Measurements from ENCODE around the gene NXN. TPM values are rescaled to one million over a fixed set of nuclear protein-coding genes. Genes with fewer than 3 reads are reported as not detected.
"Not testable (repeated sequence)": the region's sequence is repeated elsewhere in the genome, so short reads cannot be mapped to it uniquely, and the experiment has no call there.

Gene NXN
- total and polyA plus RNA-seq, 9 donors, result 5.5 to 34.8 (median 28.4) TPM

- H3K36me3 ChIP-seq, result no peaks in the 10 kb centered on the region
- H3K4me3 ChIP-seq, result no peak overlapping the region
- H3K27me3 ChIP-seq, result no peaks in the 10 kb centered on the region
- TF ChIP-seq EP300 (IDR thresholded peaks at IDR 0.05) (no peak), CTCF (IDR thresholded peaks at IDR 0.05) (no peak), POLR2A (IDR thresholded peaks at IDR 0.05) (no peak)
- no peaks in the 10 kb centered on the region for H3K4me1 ChIP-seq (ENCODE audit: insufficient read depth)
- no peak overlapping the region for H3K27ac ChIP-seq
- DNase-seq, result no peak
- WGBS, 3 donors, result 88 to 93% (median 89%) methylated on average over 5 of the region's 5 CpGs
- H3K9me3 ChIP-seq, result no peaks in the 10 kb centered on the region
- intact Hi-C loops (cut with DNase I), result no loop called here
Observed at GRCh38 chr17:773016-773415, 206.6 kb downstream of the NXN start.

- Histone ChIP-seq H3K36me3 (no peaks in the 10 kb centered on the region), H3K27me3 (no peaks in the 10 kb centered on the region), H3K27ac (no peak overlapping the region), H3K4me1 (ENCODE audit: insufficient read depth) (no peaks in the 10 kb centered on the region), H3K9me3 (no peaks in the 10 kb centered on the region), H3K4me3 (no peak overlapping the region)
- 62 to 66% (median 63%) methylated on average over 3 of the region's 3 CpGs for WGBS, 3 donors
- intact Hi-C loops (cut with DNase I), result no loop called here
- no peak for DNase-seq
- no peak for TF ChIP-seq CTCF (IDR thresholded peaks at IDR 0.05)
- TF ChIP-seq POLR2A (IDR thresholded peaks at IDR 0.05), result no peak
- no peak for TF ChIP-seq EP300 (IDR thresholded peaks at IDR 0.05)
Observed at GRCh38 chr17:767076-767475, 212.5 kb downstream of the NXN start.

- 43 to 72% (median 54%) methylated on average over 9 of the region's 9 CpGs for WGBS, 3 donors
- no peaks in the 10 kb centered on the region for H3K9me3 ChIP-seq
- no peak overlapping the region for H3K27ac ChIP-seq
- TF ChIP-seq POLR2A (IDR thresholded peaks at IDR 0.05), result no peak
- TF ChIP-seq EP300 (IDR thresholded peaks at IDR 0.05), result no peak
- TF ChIP-seq CTCF (IDR thresholded peaks at IDR 0.05), result no peak
- H3K27me3 ChIP-seq, result no peaks in the 10 kb centered on the region
- H3K36me3 ChIP-seq, result no peaks in the 10 kb centered on the region
- no peaks in the 10 kb centered on the region for H3K4me1 ChIP-seq (ENCODE audit: insufficient read depth)
- intact Hi-C loops (cut with DNase I), result no loop called here
- no peak for DNase-seq
- H3K4me3 ChIP-seq, result no peak overlapping the region
Observed at GRCh38 chr17:760371-760770, 219.2 kb downstream of the NXN start.

GRCh38 chr17:759964-760363 lies 219.6 kb downstream of the NXN start:
- WGBS, 3 donors, result 68 to 81% (median 68%) methylated on average over 5 of the region's 5 CpGs

GRCh38 chr17:756010-756567 lies 223.5 kb downstream of the NXN start:
- H3K27ac ChIP-seq; H3K9me3 ChIP-seq; H3K36me3 ChIP-seq; DNase-seq; H3K4me3 ChIP-seq; intact Hi-C loops (cut with DNase I); H3K4me1 ChIP-seq (ENCODE audit: insufficient read depth); H3K27me3 ChIP-seq: not testable (repeated sequence)
- 51 to 67% (median 60%) methylated on average over 15 of the region's 15 CpGs for WGBS, 3 donors

More at GRCh38 chr17:759964-760363, 219.6 kb downstream of the NXN start:
- Histone ChIP-seq H3K36me3 (no peaks in the 10 kb centered on the region), H3K27me3 (no peaks in the 10 kb centered on the region), H3K4me1 (ENCODE audit: insufficient read depth) (no peaks in the 10 kb centered on the region), H3K27ac (no peak overlapping the region), H3K4me3 (no peak overlapping the region), H3K9me3 (no peaks in the 10 kb centered on the region)
- TF ChIP-seq CTCF (IDR thresholded peaks at IDR 0.05) (no peak), EP300 (IDR thresholded peaks at IDR 0.05) (no peak), POLR2A (IDR thresholded peaks at IDR 0.05) (no peak)
- intact Hi-C loops (cut with DNase I), result no loop called here
- no peak for DNase-seq

- H3K27ac ChIP-seq; H3K9me3 ChIP-seq; H3K27me3 ChIP-seq; H3K36me3 ChIP-seq; H3K4me1 ChIP-seq (ENCODE audit: insufficient read depth); intact Hi-C loops (cut with DNase I); H3K4me3 ChIP-seq; DNase-seq: not testable (repeated sequence)
- 91 to 96% (median 95%) methylated on average over 9 of the region's 9 CpGs for WGBS, 3 donors
Observed at GRCh38 chr17:755319-755961, 224.1 kb downstream of the NXN start.

All from ovary (tissue), 9 donors.